PFSK-1 (cell line): Measurements from ENCODE around the gene C19orf25.

ENCODE experiments used
- FOXP2 ChIP-seq: optimal IDR thresholded peaks from 2 replicates; pipeline ENCODE3; 2011; ENCODE audit warnings: borderline replicate concordance, control low read depth, inconsistent platforms; ENCODE audit not compliant: insufficient read depth; ENCODE audit errors: extremely low read length, extremely low read depth
- POLR2AphosphoS5 ChIP-seq: IDR thresholded peaks from 2 replicates; pipeline ENCODE4 v1.6.1; 2012; ENCODE audit warnings: low read depth, mild to moderate bottlenecking, control low read depth, low read length, moderate library complexity
- REST ChIP-seq, 2 experiments: IDR thresholded peaks; 2 replicates each; pipeline versions ENCODE4 v1.6.1 to v1.8.0; 2011 to 2012; ENCODE audit warnings: low read depth in 2 of 2, low read length in 2 of 2, control low read depth in 1 of 2, inconsistent platforms in 1 of 2, mild to moderate bottlenecking in 1 of 2, moderate library complexity in 1 of 2; ENCODE audit not compliant: insufficient read depth in 1 of 2
- SIN3A ChIP-seq: IDR thresholded peaks from 2 replicates; pipeline ENCODE4 v1.6.1; 2012; ENCODE audit warnings: mild to moderate bottlenecking, low read length, moderate library complexity, borderline replicate concordance; ENCODE audit not compliant: insufficient read depth
- TAF1 ChIP-seq: IDR thresholded peaks from 2 replicates; pipeline ENCODE4 v1.6.1; 2012; ENCODE audit warnings: low read length, control low read depth, borderline replicate concordance; ENCODE audit not compliant: insufficient read depth

The C19orf25 gene

GRCh38 chr19:1467215-1467489, 11.9 kb downstream of the C19orf25 start:
- no peak for TF ChIP-seq FOXP2
- TF ChIP-seq POLR2AphosphoS5, result no peak
- no peak for TF ChIP-seq SIN3A
- TF ChIP-seq REST (IDR thresholded peaks at IDR 0.05; ENCODE audit: insufficient read depth in 1 of 2, low read depth in 2 of 2, low read length in 2 of 2), result no peak

- no peak for TF ChIP-seq TAF1
- no peak for TF ChIP-seq FOXP2
- no peak for TF ChIP-seq POLR2AphosphoS5
Observed at GRCh38 chr19:1466461-1467214, 12.4 kb downstream of the C19orf25 start.

- TF ChIP-seq SIN3A, result no peak
- no peak for TF ChIP-seq FOXP2
- TF ChIP-seq REST (IDR thresholded peaks at IDR 0.05; ENCODE audit: insufficient read depth in 1 of 2, low read depth in 2 of 2, low read length in 2 of 2), result no peak
- no peak for TF ChIP-seq TAF1
- no peak for TF ChIP-seq POLR2AphosphoS5
Observed at GRCh38 chr19:1466018-1466460, 13.0 kb downstream of the C19orf25 start.

GRCh38 chr19:1465191-1466016, 13.6 kb downstream of the C19orf25 start:
- TF ChIP-seq POLR2AphosphoS5 (no peak), TAF1 (no peak), SIN3A (no peak), FOXP2 (no peak), REST (IDR thresholded peaks at IDR 0.05; ENCODE audit: insufficient read depth in 1 of 2, low read depth in 2 of 2, low read length in 2 of 2) (no peak)

- TF ChIP-seq REST (IDR thresholded peaks at IDR 0.05; ENCODE audit: insufficient read depth in 1 of 2, low read depth in 2 of 2, low read length in 2 of 2) (no peak), SIN3A (no peak), POLR2AphosphoS5 (no peak), TAF1 (no peak), FOXP2 (no peak)
Observed at GRCh38 chr19:1461862-1462261, 17.2 kb downstream of the C19orf25 start.
